ENCODE measurements around the gene SLC35B2.
"Not testable (repeated sequence)": the region's sequence is repeated elsewhere in the genome, so short reads cannot be mapped to it uniquely, and the experiment has no call there.

The SLC35B2 gene

GRCh38 chr6:44234101-44235025 lies 23.0 kb downstream of the SLC35B2 start:
- DNase-seq (ENCODE audit: low read depth in 2 of 2) = no peak

GRCh38 chr6:44233567-44234100 lies 23.7 kb downstream of the SLC35B2 start:
- DNase-seq (ENCODE audit: low read depth in 2 of 2) = no peak

GRCh38 chr6:44232676-44233566 lies 24.4 kb downstream of the SLC35B2 start:
- DNase-seq (ENCODE audit: low read depth in 2 of 2) = no peak

- not testable (repeated sequence) for DNase-seq (ENCODE audit: low read depth in 2 of 2)
These were observed 25.9 kb downstream of the SLC35B2 start for GRCh38 chr6:44231426-44231825.

- DNase-seq (ENCODE audit: low read depth in 2 of 2) = no peak
These were observed 27.2 kb downstream of the SLC35B2 start for GRCh38 chr6:44230034-44230675.

DNA sequence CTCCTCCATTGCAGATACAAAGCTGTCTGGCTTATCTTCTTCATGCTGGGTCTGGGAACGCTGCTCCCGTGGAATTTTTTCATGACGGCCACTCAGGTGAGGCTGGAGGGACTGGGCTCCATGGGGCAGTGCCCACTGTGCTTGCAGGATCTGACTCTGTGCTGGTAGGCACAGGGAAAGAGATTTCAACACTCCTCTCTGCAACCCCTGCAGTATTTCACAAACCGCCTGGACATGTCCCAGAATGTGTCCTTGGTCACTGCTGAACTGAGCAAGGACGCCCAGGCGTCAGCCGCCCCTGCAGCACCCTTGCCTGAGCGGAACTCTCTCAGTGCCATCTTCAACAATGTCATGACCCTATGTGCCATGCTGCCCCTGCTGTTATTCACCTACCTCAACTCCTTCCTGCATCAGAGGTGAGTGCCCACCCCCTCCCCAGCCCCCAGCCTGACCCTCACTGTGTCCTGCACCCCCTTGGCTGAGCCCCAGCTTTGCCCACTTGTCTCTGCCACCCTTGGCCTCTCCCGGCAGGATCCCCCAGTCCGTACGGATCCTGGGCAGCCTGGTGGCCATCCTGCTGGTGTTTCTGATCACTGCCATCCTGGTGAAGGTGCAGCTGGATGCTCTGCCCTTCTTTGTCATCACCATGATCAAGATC lies 27.8 kb downstream of the SLC35B2 start:
- DNase-seq (ENCODE audit: low read depth in 2 of 2) = no peak

- DNase-seq (ENCODE audit: low read depth in 2 of 2) = no peak
These were observed 28.5 kb downstream of the SLC35B2 start for GRCh38 chr6:44228836-44229235.

GRCh38 chr6:44228433-44228832 lies 28.9 kb downstream of the SLC35B2 start:
- no peak for DNase-seq (ENCODE audit: low read depth in 2 of 2)

- no peak for DNase-seq (ENCODE audit: low read depth in 2 of 2)
These were observed 29.3 kb downstream of the SLC35B2 start for GRCh38 chr6:44228031-44228430.

GRCh38 chr6:44227148-44227793 lies 30.1 kb downstream of the SLC35B2 start:
- DNase-seq (ENCODE audit: low read depth in 2 of 2) = no peak

GRCh38 chr6:44226368-44227147 lies 30.8 kb downstream of the SLC35B2 start:
- DNase-seq (ENCODE audit: low read depth in 2 of 2) = no peak

GRCh38 chr6:44225579-44226325 lies 31.6 kb downstream of the SLC35B2 start:
- DNase-seq (ENCODE audit: low read depth in 2 of 2) = no peak

GRCh38 chr6:44224965-44225305 lies 32.4 kb downstream of the SLC35B2 start:
- no peak for DNase-seq (ENCODE audit: low read depth in 2 of 2)

DNA sequence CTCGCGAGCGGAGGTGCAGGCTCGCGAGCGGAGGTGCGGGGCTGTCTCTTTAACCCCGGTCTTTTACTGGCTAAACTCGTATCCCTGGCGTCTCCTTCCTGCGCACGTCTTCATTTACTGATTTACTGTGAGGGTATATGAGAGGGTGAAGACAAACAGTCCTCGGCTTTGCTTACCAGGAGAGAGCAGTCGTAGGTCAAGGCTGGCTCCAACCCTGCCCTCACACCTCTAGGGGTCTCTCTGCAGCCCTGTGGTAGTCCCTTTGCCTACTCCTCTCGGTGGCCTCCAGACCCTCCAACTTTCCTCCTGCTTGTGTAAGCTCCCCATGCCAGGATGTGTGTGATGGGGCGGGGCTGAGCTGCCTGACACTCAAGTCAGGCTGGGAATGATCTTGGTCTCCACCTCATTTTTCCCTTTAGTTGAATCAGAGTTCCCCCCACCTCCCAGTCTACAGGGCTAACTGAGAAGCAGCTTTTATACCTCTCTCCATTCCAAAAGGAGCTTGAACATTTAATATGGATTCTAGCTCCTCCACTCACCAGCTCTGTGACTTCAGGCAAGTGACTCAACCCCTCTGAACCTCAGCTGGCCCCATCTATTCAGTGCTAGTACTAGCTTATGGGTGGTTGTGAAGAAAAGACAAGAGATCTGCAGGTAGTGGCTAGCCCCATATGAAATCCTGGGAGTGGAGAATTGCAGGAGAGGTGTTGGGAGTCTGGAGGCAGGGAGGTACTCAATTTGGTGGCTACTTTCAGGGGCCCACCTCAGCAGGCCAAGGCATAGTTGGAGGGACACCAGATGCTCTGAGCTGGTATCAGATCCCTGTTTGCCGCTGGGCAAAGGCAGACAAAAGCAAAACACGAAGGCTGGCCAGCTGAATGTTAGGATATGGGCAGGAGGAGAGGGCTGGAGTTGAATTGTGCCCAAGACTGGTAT lies 33.0 kb downstream of the SLC35B2 start:
- no peak for DNase-seq (ENCODE audit: low read depth in 2 of 2)

- peak; percentile 69 to 80 for DNase-seq (ENCODE audit: low read depth in 2 of 2)
These were observed 33.9 kb downstream of the SLC35B2 start, which contains the start of gene SLC29A1 for GRCh38 chr6:44223319-44224028. Gene SLC29A1 (plus strand): TSS chr6:44223595. CDS start chr6:44227314, 3,719 bp downstream.

- DNase-seq (ENCODE audit: low read depth in 2 of 2) = no peak
These were observed 34.6 kb downstream of the SLC35B2 start for GRCh38 chr6:44222486-44223318.

DNA sequence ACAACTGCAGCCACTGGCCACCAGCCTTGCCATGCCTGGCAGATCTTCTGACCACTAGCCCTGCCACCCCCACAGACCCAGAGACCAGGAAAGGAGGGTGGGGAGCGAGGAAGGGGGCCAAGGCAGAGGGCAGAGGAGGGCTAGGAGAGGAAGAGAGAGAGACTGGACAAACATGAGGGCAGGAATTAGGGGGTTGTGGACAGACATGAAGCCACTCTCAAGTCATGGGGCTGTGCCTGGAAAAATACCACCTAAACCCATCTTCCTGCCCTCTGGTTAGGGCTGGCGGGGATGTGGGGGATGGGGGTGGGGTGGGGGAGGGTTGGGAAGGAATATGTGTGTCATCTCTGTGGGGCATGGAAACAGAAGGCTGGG lies 35.4 kb downstream of the SLC35B2 start:
- no peak for DNase-seq (ENCODE audit: low read depth in 2 of 2)
